Sigmoid colon (tissue), 4 donors: Measurements from ENCODE around the gene DDX39B.

ENCODE experiments used
- CTCF ChIP-seq, 4 experiments: fragments of 450-650 bp in 3 of 4; fragments of 200-600 bp in 1 of 4; IDR thresholded peaks; one replicate each; pipeline ENCODE4 v1.5.1; 2016 to 2019; ENCODE audit warnings: antibody characterized with exemption in 4 of 4, mild to moderate bottlenecking in 3 of 4, moderate library complexity in 2 of 4
- EP300 ChIP-seq, 4 donors: sonication (generic); formaldehyde crosslinking; IDR thresholded peaks; one replicate each; pipeline ENCODE4 v1.6.1; 2017; ENCODE audit warnings: antibody characterized with exemption in 4 of 4
- POLR2A ChIP-seq, 2 donors: fragments of 450-650 bp; IDR thresholded peaks; one replicate each; pipeline ENCODE4 v1.6.1; 2016; ENCODE audit warnings: antibody characterized with exemption in 2 of 2, mild to moderate bottlenecking in 2 of 2, moderate library complexity in 2 of 2
- POLR2AphosphoS5 ChIP-seq, 4 donors: sonication (generic); formaldehyde crosslinking; IDR thresholded peaks; one replicate each; pipeline ENCODE4 v1.6.1; 2017; ENCODE audit warnings: antibody characterized with exemption in 4 of 4

GRCh38 chr6:31567531-31568370, 25.9 kb upstream of the DDX39B start:
- no peak for TF ChIP-seq EP300 (IDR thresholded peaks at IDR 0.05)
- no peak for TF ChIP-seq POLR2AphosphoS5 (IDR thresholded peaks at IDR 0.05)
- no peak for TF ChIP-seq CTCF (IDR thresholded peaks at IDR 0.05)
- TF ChIP-seq POLR2A (IDR thresholded peaks at IDR 0.05): no peak
